Stomach smooth muscle (tissue), 2 donors: ENCODE measurements around the gene STK35.

ENCODE experiments used
- H3K27ac ChIP-seq: one replicate; pipeline ENCODE4 v1.7.0; 2013; ENCODE audit warnings: mild to moderate bottlenecking, low read length, inconsistent platforms
- H3K27me3 ChIP-seq, 2 donors: one replicate each; pipeline ENCODE4 v1.7.0; 2013; ENCODE audit warnings: low read length in 2 of 2; ENCODE audit not compliant: insufficient read depth in 2 of 2, control insufficient read depth in 1 of 2
- H3K36me3 ChIP-seq, 2 donors: one replicate each; pipeline ENCODE4 v1.7.0; 2013; ENCODE audit warnings: low read length in 2 of 2; ENCODE audit not compliant: control insufficient read depth in 2 of 2, insufficient read depth in 2 of 2
- H3K4me1 ChIP-seq: one replicate; pipeline ENCODE4 v1.7.0; 2013; ENCODE audit warnings: low read length; ENCODE audit not compliant: control insufficient read depth, insufficient read depth
- H3K4me3 ChIP-seq, 2 donors: one replicate each; pipeline ENCODE4 v1.7.0; 2013; ENCODE audit warnings: low read length in 2 of 2
- H3K9ac ChIP-seq, 2 donors: one replicate each; pipeline ENCODE4 v1.7.0; 2013; ENCODE audit warnings: low read length in 2 of 2, mild to moderate bottlenecking in 1 of 2
- H3K9me3 ChIP-seq, 2 donors: one replicate each; pipeline ENCODE4 v1.7.0; 2013; ENCODE audit warnings: low read length in 2 of 2; ENCODE audit not compliant: control insufficient read depth in 2 of 2
- donor health status: healthy.
- donor health status: Pancreatic carcinoma.

The STK35 gene

DNA sequence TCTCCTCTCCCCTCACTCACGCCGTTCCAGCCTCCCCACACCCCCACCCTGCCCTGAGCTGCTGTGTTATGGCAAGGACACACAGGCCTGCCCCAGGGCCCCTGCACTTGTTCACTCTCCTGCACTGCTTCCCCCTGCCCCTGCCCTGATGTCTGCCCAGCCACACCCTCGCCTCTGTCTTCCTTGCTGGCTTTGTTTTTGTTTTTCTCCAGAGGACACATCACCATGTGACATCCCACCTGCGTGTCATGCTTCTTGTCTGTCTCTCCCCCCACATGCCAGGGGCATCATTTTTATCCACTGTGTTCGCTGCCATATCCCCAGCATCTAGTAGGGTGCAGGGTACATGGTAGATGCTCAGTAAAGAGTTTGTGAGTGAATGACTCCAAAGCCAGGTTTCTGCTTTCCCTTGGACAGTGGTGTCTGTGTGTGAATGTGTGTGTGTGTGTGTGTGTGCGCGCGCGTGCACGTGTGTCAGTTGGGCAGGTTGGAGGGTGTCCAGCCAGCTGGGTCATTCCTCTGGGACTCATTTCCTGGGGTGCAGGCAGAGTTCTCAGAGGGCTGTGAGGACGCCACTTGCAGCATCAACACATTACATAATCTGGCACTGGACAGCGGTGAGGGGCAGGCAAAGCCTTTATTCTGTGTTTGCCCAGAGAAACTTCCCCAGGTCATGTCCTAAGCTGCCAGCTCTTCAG, 60.6 kb downstream of the STK35 start:
- Histone ChIP-seq H3K27ac (no peak overlapping the region), H3K9me3 (no peaks in the 10 kb centered on the region), H3K36me3 (no peaks in the 10 kb centered on the region), H3K4me3 (no peak overlapping the region), H3K27me3 (peaks cover 0 to 2% of the 10 kb centered on the region in 2 donors), H3K4me1 (no peaks in the 10 kb centered on the region), H3K9ac (no peak overlapping the region)

GRCh38 chr20:2162823-2163166, 61.2 kb downstream of the STK35 start:
- no peak overlapping the region for H3K9ac ChIP-seq
- H3K36me3 ChIP-seq = no peaks in the 10 kb centered on the region
- no peak overlapping the region for H3K4me3 ChIP-seq
- no peaks in the 10 kb centered on the region for H3K4me1 ChIP-seq
- peaks cover 0 to 2% of the 10 kb centered on the region in 2 donors for H3K27me3 ChIP-seq
- H3K9me3 ChIP-seq = no peaks in the 10 kb centered on the region
- H3K27ac ChIP-seq = no peak overlapping the region

- H3K9ac ChIP-seq = no peak overlapping the region
- no peak overlapping the region for H3K27ac ChIP-seq
- no peaks in the 10 kb centered on the region for H3K36me3 ChIP-seq
- H3K27me3 ChIP-seq = peaks cover 0 to 2% of the 10 kb centered on the region in 2 donors
- no peaks in the 10 kb centered on the region for H3K9me3 ChIP-seq
- H3K4me3 ChIP-seq = no peak overlapping the region
- H3K4me1 ChIP-seq = no peaks in the 10 kb centered on the region
Measured at GRCh38 chr20:2163312-2163711, 61.7 kb downstream of the STK35 start.

- H3K9ac ChIP-seq = no peak overlapping the region
Measured at GRCh38 chr20:2163757-2164156, 62.1 kb downstream of the STK35 start.

GRCh38 chr20:2164421-2164820, 62.8 kb downstream of the STK35 start:
- H3K9ac ChIP-seq = no peak overlapping the region
- no peaks in the 10 kb centered on the region for H3K9me3 ChIP-seq
- no peaks in the 10 kb centered on the region for H3K36me3 ChIP-seq
- no peaks in the 10 kb centered on the region for H3K4me1 ChIP-seq
- peaks cover 0 to 2% of the 10 kb centered on the region in 2 donors for H3K27me3 ChIP-seq
- H3K4me3 ChIP-seq = no peak overlapping the region
- H3K27ac ChIP-seq = no peak overlapping the region

More at GRCh38 chr20:2163757-2164156, 62.1 kb downstream of the STK35 start:
- Histone ChIP-seq H3K4me1 (no peaks in the 10 kb centered on the region), H3K4me3 (no peak overlapping the region), H3K27me3 (peaks cover 0 to 2% of the 10 kb centered on the region in 2 donors), H3K36me3 (no peaks in the 10 kb centered on the region), H3K9me3 (no peaks in the 10 kb centered on the region), H3K27ac (no peak overlapping the region)

DNA sequence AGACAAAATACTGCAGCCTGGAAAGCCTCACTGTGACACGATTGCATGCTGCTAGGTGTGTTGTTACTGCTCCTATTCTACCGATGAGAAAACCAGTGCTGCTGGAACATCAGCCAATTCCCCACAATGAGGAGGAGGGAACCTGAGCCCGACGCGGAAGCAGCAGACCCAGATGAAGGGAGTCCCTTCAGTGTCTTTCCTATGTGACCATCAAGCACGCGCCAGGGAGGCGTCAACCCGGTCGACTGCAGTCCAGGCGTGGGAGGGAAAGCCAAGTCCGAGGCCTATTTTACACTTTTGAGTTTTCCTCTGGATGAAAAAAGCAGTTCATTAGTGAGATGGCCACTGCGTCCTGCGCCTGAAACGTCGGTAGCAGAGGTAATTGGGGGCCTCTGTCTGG, 63.3 kb downstream of the STK35 start:
- H3K4me3 ChIP-seq = no peak overlapping the region
- no peaks in the 10 kb centered on the region for H3K4me1 ChIP-seq
- H3K27me3 ChIP-seq = peaks cover 0 to 2% of the 10 kb centered on the region in 2 donors

GRCh38 chr20:2165871-2166270, 64.2 kb downstream of the STK35 start:
- Histone ChIP-seq H3K9ac (no peak overlapping the region), H3K9me3 (no peaks in the 10 kb centered on the region), H3K4me3 (no peak overlapping the region), H3K27ac (no peak overlapping the region), H3K36me3 (no peaks in the 10 kb centered on the region), H3K27me3 (peaks cover 0 to 2% of the 10 kb centered on the region in 2 donors), H3K4me1 (no peaks in the 10 kb centered on the region)

More for the DNA sequence above, 63.3 kb downstream of the STK35 start:
- no peak overlapping the region for H3K27ac ChIP-seq
- no peaks in the 10 kb centered on the region for H3K36me3 ChIP-seq
- no peak overlapping the region for H3K9ac ChIP-seq
- H3K9me3 ChIP-seq = no peaks in the 10 kb centered on the region

DNA sequence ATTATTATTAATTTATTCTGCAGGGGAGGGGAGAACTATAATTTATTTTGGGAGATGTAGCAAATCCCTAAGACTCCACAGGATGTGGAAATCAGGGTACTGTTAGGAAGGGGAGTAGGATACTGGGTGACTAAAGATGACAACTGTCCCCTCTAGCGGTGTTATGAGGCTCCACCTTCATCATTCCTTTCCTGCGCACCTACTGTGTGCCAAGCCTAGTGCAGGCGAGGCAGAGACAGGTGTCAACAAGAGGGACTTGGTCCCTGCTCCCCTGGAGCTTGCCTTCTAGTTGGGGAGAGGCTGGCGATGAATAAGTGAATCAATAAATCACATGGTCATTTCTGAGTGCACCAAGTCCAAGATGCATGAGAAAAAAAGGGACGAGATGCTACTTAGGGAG, 65.5 kb downstream of the STK35 start:
- H3K4me1 ChIP-seq = no peaks in the 10 kb centered on the region
- no peaks in the 10 kb centered on the region for H3K9me3 ChIP-seq
- H3K4me3 ChIP-seq = no peak overlapping the region
- no peaks in the 10 kb centered on the region for H3K36me3 ChIP-seq
- H3K9ac ChIP-seq = no peak overlapping the region
- H3K27me3 ChIP-seq = peaks cover 0 to 2% of the 10 kb centered on the region in 2 donors
- H3K27ac ChIP-seq = no peak overlapping the region

GRCh38 chr20:2168946-2169345, 67.3 kb downstream of the STK35 start:
- Histone ChIP-seq H3K9ac (no peak overlapping the region), H3K4me1 (peaks cover 3% of the 10 kb centered on the region), H3K4me3 (no peak overlapping the region)

DNA sequence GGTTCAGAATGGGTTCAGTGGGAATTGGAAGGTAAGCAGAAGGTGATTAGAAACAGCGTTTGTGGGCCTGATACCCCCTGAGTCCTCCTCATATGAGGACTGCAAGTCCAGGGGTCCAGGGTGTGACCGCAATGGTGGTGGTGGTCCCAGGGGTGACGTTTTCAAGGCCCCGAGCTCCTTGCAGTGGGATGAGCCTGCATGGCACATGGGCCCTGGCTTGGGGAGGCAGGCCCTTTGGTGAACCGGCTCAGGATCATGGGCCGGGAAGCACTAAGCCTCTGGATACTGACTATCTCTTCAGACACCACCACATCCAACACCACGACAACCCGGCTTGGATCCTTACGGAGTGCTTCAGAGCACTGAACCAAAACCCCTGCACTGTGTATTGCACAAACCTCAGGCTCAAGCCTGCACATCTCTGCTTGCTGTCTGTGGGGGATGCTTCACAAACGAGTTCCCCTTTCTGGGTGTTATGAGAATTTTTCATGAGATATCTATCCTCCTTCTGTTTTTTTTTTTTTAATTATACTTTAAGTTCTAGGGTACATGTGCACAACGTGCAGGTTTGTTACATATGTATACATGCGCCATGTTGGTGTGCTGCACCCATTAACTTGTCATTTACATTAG, 67.9 kb downstream of the STK35 start:
- no peaks in the 10 kb centered on the region for H3K9me3 ChIP-seq

More at GRCh38 chr20:2168946-2169345, 67.3 kb downstream of the STK35 start:
- no peak overlapping the region for H3K27ac ChIP-seq
- H3K27me3 ChIP-seq = peaks cover 0 to 7% of the 10 kb centered on the region in 2 donors
- no peaks in the 10 kb centered on the region for H3K9me3 ChIP-seq
- H3K36me3 ChIP-seq = no peaks in the 10 kb centered on the region

DNA sequence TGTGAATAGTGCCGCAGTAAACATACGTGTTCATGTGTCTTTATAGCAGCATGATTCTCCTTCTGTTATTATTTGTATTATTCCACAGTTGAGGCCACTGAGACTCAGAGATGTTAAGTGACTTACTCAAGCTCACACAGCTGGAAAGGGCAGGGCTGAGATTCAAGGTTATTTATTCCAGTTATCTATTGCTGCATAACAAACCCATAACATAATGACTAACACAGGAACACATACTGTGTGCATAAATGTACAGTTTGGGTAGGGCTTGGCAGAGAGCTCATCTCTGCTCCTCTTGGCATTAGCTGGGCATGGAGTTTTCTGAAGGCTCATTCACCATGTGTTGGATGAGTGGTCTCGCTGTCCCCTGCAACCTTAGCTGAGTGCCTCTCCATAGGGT, 68.8 kb downstream of the STK35 start:
- no peak overlapping the region for H3K9ac ChIP-seq
- no peaks in the 10 kb centered on the region for H3K9me3 ChIP-seq
- peaks cover 3% of the 10 kb centered on the region for H3K4me1 ChIP-seq
- peaks cover 0 to 7% of the 10 kb centered on the region in 2 donors for H3K27me3 ChIP-seq
- no peak overlapping the region for H3K27ac ChIP-seq
- H3K36me3 ChIP-seq = no peaks in the 10 kb centered on the region
- no peak overlapping the region for H3K4me3 ChIP-seq

More for the DNA sequence above, 67.9 kb downstream of the STK35 start:
- Histone ChIP-seq H3K36me3 (no peaks in the 10 kb centered on the region), H3K4me3 (no peak overlapping the region), H3K4me1 (peaks cover 3% of the 10 kb centered on the region), H3K27me3 (peaks cover 0 to 7% of the 10 kb centered on the region in 2 donors), H3K9ac (no peak overlapping the region), H3K27ac (no peak overlapping the region)
